ENCODE data around the gene SLC35G6.

DNA sequence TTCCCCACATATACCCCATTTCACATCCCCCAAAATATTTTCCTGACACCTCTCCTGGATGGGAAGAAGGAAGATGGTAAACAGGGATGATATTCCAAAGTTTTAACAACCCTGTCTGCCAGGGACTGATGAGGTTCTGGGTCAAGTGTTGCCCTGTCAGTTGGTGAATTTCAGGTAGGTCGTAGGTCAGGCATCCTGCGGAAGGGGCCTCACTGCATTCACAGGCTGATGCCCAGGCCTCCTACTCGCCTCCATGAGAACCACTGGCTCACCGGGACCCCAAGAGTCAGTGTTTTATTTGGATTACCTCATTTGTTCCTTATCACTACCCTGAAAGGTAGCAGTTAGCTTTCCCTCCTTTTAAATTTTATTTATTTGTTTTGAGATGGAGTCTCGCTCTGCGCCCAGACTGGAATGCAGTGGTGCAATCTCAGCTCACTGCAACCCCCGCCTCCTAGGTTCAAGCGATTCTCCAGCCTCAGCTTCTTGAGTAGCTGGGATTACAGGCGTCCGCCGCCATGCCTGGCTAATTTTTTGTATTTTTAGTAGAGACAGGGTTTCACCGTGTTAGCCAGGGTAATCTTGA lies 12.3 kb upstream of the SLC35G6 start:
- TF ChIP-seq CTCF (IDR thresholded peaks at IDR 0.05) (no peak), SIN3A (IDR thresholded peaks at IDR 0.05; ENCODE audit: borderline replicate concordance, insufficient read depth, low read depth, low read length) (no peak), POLR2AphosphoS5 (IDR thresholded peaks at IDR 0.05; ENCODE audit: low read depth, low read length) (no peak)
